CD4-positive, alpha-beta T cell (primary cell): ENCODE measurements around the gene ZBTB33. TPM values are rescaled to one million over a fixed set of nuclear protein-coding genes. Genes with fewer than 3 reads are reported as not detected.

Experiments used
- ATAC-seq: fragments of 200-7000 bp; cut with Tn5 transposase; one replicate; pipeline ENCODE4 v1.10.0; 2022; ENCODE audit warnings: mild to moderate bottlenecking; ENCODE audit not compliant: poor library complexity
- CTCF ChIA-PET: fragments of 350-600 bp; sonication (Branson Sonifier 250); formaldehyde crosslinking; loops from one replicate; lab custom pipeline; 2021; ENCODE audit warnings: antibody characterized with exemption, inconsistent platforms; lab: Charles Lee
- POLR2A ChIA-PET: fragments of 350-600 bp; sonication (Branson Sonifier 250); formaldehyde crosslinking; loops from one replicate; lab custom pipeline; 2021; ENCODE audit warnings: antibody characterized with exemption, inconsistent platforms; lab: Charles Lee
- DNase-seq, 14 experiments: peaks; one replicate each; pipeline ENCODE4 v3.0.0-alpha.2; 2013 to 2020; ENCODE audit warnings: mixed read lengths in 2 of 14
- H3K27ac ChIP-seq, 2 donors: one replicate each; pipeline versions ENCODE4 v1.5.1 to v1.7.0; 2013; ENCODE audit warnings: low read length in 2 of 2, low read depth in 1 of 2, mild to moderate bottlenecking in 1 of 2
- H3K27me3 ChIP-seq, 2 experiments: 1 replicate in 1 of 2; 2 replicates in 1 of 2; pipeline versions ENCODE4 v1.6.1 to v1.7.0; 2013; ENCODE audit warnings: low read length in 2 of 2, control low read depth in 1 of 2, mild to moderate bottlenecking in 1 of 2, moderate library complexity in 1 of 2; ENCODE audit not compliant: insufficient read depth in 2 of 2, control insufficient read depth in 1 of 2
- H3K36me3 ChIP-seq: one replicate; pipeline ENCODE4 v1.6.1; 2013; ENCODE audit warnings: low read length, control low read depth; ENCODE audit not compliant: insufficient read depth
- H3K4me1 ChIP-seq: one replicate; pipeline ENCODE4 v1.6.1; 2013; ENCODE audit warnings: low read length, control low read depth; ENCODE audit not compliant: insufficient read depth
- H3K4me3 ChIP-seq: one replicate; pipeline ENCODE4 v1.5.1; 2013; ENCODE audit warnings: mild to moderate bottlenecking, low read length, moderate library complexity
- H3K9me3 ChIP-seq, 2 experiments: 1 replicate in 1 of 2; 2 replicates in 1 of 2; pipeline versions ENCODE4 v1.6.1 to v1.7.0; 2013; ENCODE audit warnings: low read length in 2 of 2, mild to moderate bottlenecking in 2 of 2, control low read depth in 1 of 2, moderate library complexity in 1 of 2; ENCODE audit not compliant: control insufficient read depth in 1 of 2, insufficient read depth in 1 of 2
- H3K27ac Mint-ChIP-seq: one replicate; pipeline ENCODE4 v1.8.0; 2020; ENCODE audit warnings: mixed read lengths
- H3K27me3 Mint-ChIP-seq: one replicate; pipeline ENCODE4 v1.8.0; 2021; ENCODE audit warnings: mixed read lengths
- H3K36me3 Mint-ChIP-seq: one replicate; pipeline ENCODE4 v1.8.0; 2021; ENCODE audit warnings: low read depth, mixed read lengths
- H3K4me1 Mint-ChIP-seq: one replicate; pipeline ENCODE4 v1.8.0; 2021; ENCODE audit warnings: low read depth, mixed read lengths
- H3K4me3 Mint-ChIP-seq: one replicate; pipeline ENCODE4 v1.8.0; 2020; ENCODE audit warnings: mild to moderate bottlenecking, mixed read lengths
- H3K9me3 Mint-ChIP-seq: one replicate; pipeline ENCODE4 v1.8.0; 2020; ENCODE audit warnings: mixed read lengths
- CTCF ChIP-seq: fragments of 200-600 bp; IDR thresholded peaks from one replicate; pipeline ENCODE4 v1.8.0; 2022; ENCODE audit warnings: antibody characterized with exemption, mild to moderate bottlenecking
- intact Hi-C, 2 experiments: fragments of 100-400 bp; cut with DNase I in 1 of 2; cut with micrococcal nuclease in 1 of 2; formaldehyde crosslinking; loops; one replicate each; pipeline versions ENCODE4 v1.15.1 to v1.9.0; 2023 to 2025; cut with DNase I, micrococcal nuclease
- total RNA-seq, 174 experiments: library from RNA in 2 of 174; stranded (reverse) in 2 of 174; gene quantifications; one replicate each; pipeline ENCODE4 v1.2.3 and lab custom pipeline; 2021 to 2026

The ZBTB33 gene
- total RNA-seq, 2 experiments from 2014 or later = 31.6 to 32.7 TPM

- DNase-seq (no peak), ATAC-seq (no peak)
- Mint-ChIP-seq H3K36me3 (no peaks in the 10 kb centered on the region), H3K4me1 (peaks cover 18% of the 10 kb centered on the region), H3K27ac (no peak overlapping the region), H3K4me3 (no peak overlapping the region), H3K27me3 (no peaks in the 10 kb centered on the region), H3K9me3 (no peaks in the 10 kb centered on the region)
- ChIA-PET CTCF (interaction anchor here (1.7 kb wide), 1 partner anchor 18 kb away, joined by 4 read pairs; no protein-coding TSS in a partner anchor), POLR2A (no interaction called here)
- peaks cover 6% of the 10 kb centered on the region for H3K4me1 ChIP-seq
- H3K9me3 ChIP-seq = no peaks in the 10 kb centered on the region
- intact Hi-C loops = no loop called here
- no peak for TF ChIP-seq CTCF
- no peaks in the 10 kb centered on the region for H3K36me3 ChIP-seq
- H3K4me3 ChIP-seq = no peak overlapping the region
- H3K27ac ChIP-seq = no peak overlapping the region
- no peaks in the 10 kb centered on the region for H3K27me3 ChIP-seq
Observed at GRCh38 chrX:120291211-120291610, 40.6 kb downstream of the ZBTB33 start.

GRCh38 chrX:120293015-120293414 is 42.4 kb downstream of the ZBTB33 start:
- no peaks in the 10 kb centered on the region for H3K27me3 ChIP-seq
- H3K4me3 ChIP-seq = no peak overlapping the region
- Mint-ChIP-seq H3K9me3 (no peaks in the 10 kb centered on the region), H3K27me3 (no peaks in the 10 kb centered on the region), H3K4me1 (peaks cover 18% of the 10 kb centered on the region), H3K4me3 (no peak overlapping the region), H3K27ac (no peak overlapping the region), H3K36me3 (no peaks in the 10 kb centered on the region)
- H3K4me1 ChIP-seq = peaks cover 6% of the 10 kb centered on the region
- ATAC-seq = no peak
- H3K9me3 ChIP-seq = no peaks in the 10 kb centered on the region
- no peak overlapping the region for H3K27ac ChIP-seq
- no peak for DNase-seq
- POLR2A ChIA-PET = no interaction called here
- no peak for TF ChIP-seq CTCF
- no peaks in the 10 kb centered on the region for H3K36me3 ChIP-seq
- intact Hi-C loops = no loop called here
- CTCF ChIA-PET = interaction anchor here (1.3 kb wide), 1 partner anchor 17 kb away, joined by 3 read pairs; no protein-coding TSS in a partner anchor

- H3K36me3 ChIP-seq = no peaks in the 10 kb centered on the region
- no peak overlapping the region for H3K4me3 ChIP-seq
- no peaks in the 10 kb centered on the region for H3K27me3 Mint-ChIP-seq
- no peaks in the 10 kb centered on the region for H3K27me3 ChIP-seq
- H3K4me3 Mint-ChIP-seq = no peak overlapping the region
- H3K4me1 Mint-ChIP-seq = peaks cover 18% of the 10 kb centered on the region
- peaks cover 6% of the 10 kb centered on the region for H3K4me1 ChIP-seq
- H3K9me3 ChIP-seq = no peaks in the 10 kb centered on the region
- H3K36me3 Mint-ChIP-seq = no peaks in the 10 kb centered on the region
- peak overlapping the region in 1 of 2 donors; percentile 34 for H3K27ac ChIP-seq
- H3K9me3 Mint-ChIP-seq = no peaks in the 10 kb centered on the region
- POLR2A ChIA-PET = no interaction called here
- ATAC-seq (no peak), DNase-seq (no peak)
- CTCF ChIA-PET = interaction anchor here (0.9 kb wide), 1 partner anchor 15 kb away, joined by 3 read pairs; no protein-coding TSS in a partner anchor
- peak overlapping the region; percentile 61 for H3K27ac Mint-ChIP-seq
- no peak for TF ChIP-seq CTCF
- intact Hi-C loops = no loop called here
Observed at GRCh38 chrX:120294651-120295050, 44.0 kb downstream of the ZBTB33 start.
